WTC11 (cell line): ENCODE data around the gene BANK1.

Experiments used
- GABPB1 ChIP-seq: sonication (generic); formaldehyde crosslinking; IDR thresholded peaks from 2 replicates; pipeline ENCODE4 v1.8.1; 2023; ENCODE audit warnings: mild to moderate bottlenecking, missing genetic modification reagents
- NR2C2 ChIP-seq: sonication (generic); formaldehyde crosslinking; IDR thresholded peaks from 2 replicates; pipeline ENCODE4 v1.8.0; 2022; ENCODE audit warnings: mild to moderate bottlenecking, missing genetic modification reagents
- SP1 ChIP-seq: sonication (generic); formaldehyde crosslinking; conservative IDR thresholded peaks from 2 replicates; pipeline ENCODE4 v1.8.1; 2022; ENCODE audit warnings: missing genetic modification reagents
- ZNF263 ChIP-seq: sonication (generic); formaldehyde crosslinking; IDR thresholded peaks from 2 replicates; pipeline ENCODE4 v1.8.1; 2022; ENCODE audit warnings: low read depth, mild to moderate bottlenecking, moderate library complexity, missing genetic modification reagents
- TF ChIP-seq, protein P1 (sequence below): sonication (generic); formaldehyde crosslinking; IDR thresholded peaks from 2 replicates; pipeline ENCODE4 v1.8.0; 2022; ENCODE audit warnings: mild to moderate bottlenecking, missing genetic modification reagents

GRCh38 chr4:101944649-101945048 lies 154.1 kb downstream of the BANK1 start:
- TF ChIP-seq, protein P1, sequence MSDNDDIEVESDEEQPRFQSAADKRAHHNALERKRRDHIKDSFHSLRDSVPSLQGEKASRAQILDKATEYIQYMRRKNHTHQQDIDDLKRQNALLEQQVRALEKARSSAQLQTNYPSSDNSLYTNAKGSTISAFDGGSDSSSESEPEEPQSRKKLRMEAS (CRISPR knock-in tag), result no peak
- TF ChIP-seq SP1 (no peak), ZNF263 (CRISPR knock-in tag) (no peak), GABPB1 (CRISPR knock-in tag) (no peak), NR2C2 (CRISPR knock-in tag) (no peak)
